Astrocyte (in vitro differentiated cells and primary cell): ENCODE results near the gene SLC16A6. TPM values are rescaled to one million over a fixed set of nuclear protein-coding genes. Genes with fewer than 3 reads are reported as not detected.
"Not testable (repeated sequence)": the region's sequence is repeated elsewhere in the genome, so short reads cannot be mapped to it uniquely, and the experiment has no call there.

ENCODE experiments used
- DNase-seq: peaks from one replicate; pipeline ENCODE4 v3.0.0-alpha.2; 2010; ENCODE audit warnings: low read depth
- FAIRE-seq: peaks from 2 replicates; lab custom pipeline; 2011; peaks lifted over from hg19 to GRCh38; lab: Jason Lieb, UNC
- H2AFZ ChIP-seq: 2 replicates; pipeline ENCODE4 v1.6.0; 2012; ENCODE audit warnings: low read depth, low read length, inconsistent platforms
- H3K27ac ChIP-seq: 2 replicates; pipeline ENCODE4 v1.5.1; 2011; ENCODE audit warnings: low read depth, low read length, inconsistent platforms
- H3K27me3 ChIP-seq: 2 replicates; pipeline ENCODE4 v1.6.0; 2011; ENCODE audit warnings: low read length, inconsistent platforms; ENCODE audit not compliant: insufficient read depth
- H3K36me3 ChIP-seq: 2 replicates; pipeline ENCODE4 v1.5.1; 2011; ENCODE audit warnings: low read length, inconsistent platforms; ENCODE audit not compliant: insufficient read depth
- H3K4me1 ChIP-seq: 2 replicates; pipeline ENCODE4 v1.5.1; 2011; ENCODE audit warnings: low read length, inconsistent platforms; ENCODE audit not compliant: insufficient read depth
- H3K4me2 ChIP-seq: 2 replicates; pipeline ENCODE4 v1.6.0; 2012; ENCODE audit warnings: low read length, inconsistent platforms
- H3K4me3 ChIP-seq: 2 replicates; pipeline ENCODE4 v1.5.1; 2011; ENCODE audit warnings: low read depth, mild to moderate bottlenecking, low read length, inconsistent platforms; ENCODE audit not compliant: insufficient read depth
- H3K79me2 ChIP-seq: 2 replicates; pipeline ENCODE4 v1.6.0; 2012; ENCODE audit warnings: mild to moderate bottlenecking, low read length, inconsistent platforms; ENCODE audit not compliant: insufficient read depth
- H3K9ac ChIP-seq: 2 replicates; pipeline ENCODE4 v1.6.0; 2012; ENCODE audit warnings: mild to moderate bottlenecking, low read length, inconsistent platforms
- H3K9me3 ChIP-seq: 2 replicates; pipeline ENCODE4 v1.5.1; 2012; ENCODE audit warnings: low read depth, mild to moderate bottlenecking, low read length, inconsistent platforms; ENCODE audit not compliant: insufficient read depth
- H4K20me1 ChIP-seq: 2 replicates; pipeline ENCODE4 v1.6.0; 2012; ENCODE audit warnings: low read length, inconsistent platforms; ENCODE audit not compliant: insufficient read depth
- H3K27ac Mint-ChIP-seq: one replicate; pipeline ENCODE4 v1.8.0; 2021; ENCODE audit warnings: mild to moderate bottlenecking, mixed read lengths; ENCODE audit not compliant: unreplicated experiment
- H3K27me3 Mint-ChIP-seq: one replicate; pipeline ENCODE4 v1.8.0; 2021; ENCODE audit warnings: low read depth, mixed read lengths; ENCODE audit not compliant: unreplicated experiment
- H3K36me3 Mint-ChIP-seq: one replicate; pipeline ENCODE4 v1.8.0; 2021; ENCODE audit warnings: low read depth, mixed read lengths; ENCODE audit not compliant: unreplicated experiment
- H3K4me1 Mint-ChIP-seq: one replicate; pipeline ENCODE4 v1.8.0; 2021; ENCODE audit warnings: low read depth, mixed read lengths; ENCODE audit not compliant: unreplicated experiment
- H3K4me3 Mint-ChIP-seq: one replicate; pipeline ENCODE4 v1.8.0; 2021; ENCODE audit warnings: mild to moderate bottlenecking, moderate library complexity, mixed read lengths; ENCODE audit not compliant: unreplicated experiment
- H3K9me3 Mint-ChIP-seq: one replicate; pipeline ENCODE4 v1.8.0; 2021; ENCODE audit warnings: mild to moderate bottlenecking, mixed read lengths; ENCODE audit not compliant: unreplicated experiment
- CTCF ChIP-seq: IDR thresholded peaks from 2 replicates; pipeline ENCODE4 v1.5.1; 2011; ENCODE audit warnings: low read depth, mild to moderate bottlenecking, inconsistent platforms, low read length, moderate library complexity; ENCODE audit not compliant: insufficient read depth
- EZH2 ChIP-seq: IDR thresholded peaks from 2 replicates; pipeline ENCODE4 v1.6.1; 2012; ENCODE audit warnings: mild to moderate bottlenecking, low read length, inconsistent platforms; ENCODE audit not compliant: insufficient read depth
- total RNA-seq: library from RNA; stranded (reverse); gene quantifications from 2 replicates; pipeline ENCODE4 v1.2.1, GENCODE V29; 2021

The SLC16A6 gene
- total RNA-seq, 1 donor from 2014 or later: 0.34 TPM

- TF ChIP-seq EZH2 (no peak), CTCF (no peak)
- no peaks in the 10 kb centered on the region for H3K27me3 ChIP-seq
- no peak overlapping the region for H3K27ac Mint-ChIP-seq
These were observed 24.1 kb upstream of the SLC16A6 start for GRCh38 chr17:68314916-68315535.

GRCh38 chr17:68310152-68310551 is 19.2 kb upstream of the SLC16A6 start:
- FAIRE-seq: no peak
- H3K4me1 Mint-ChIP-seq: peaks cover 4% of the 10 kb centered on the region
- H3K36me3 ChIP-seq: no peaks in the 10 kb centered on the region

More at GRCh38 chr17:68314916-68315535, 24.1 kb upstream of the SLC16A6 start:
- peaks cover 18% of the 10 kb centered on the region for H3K4me1 ChIP-seq
- Mint-ChIP-seq H3K9me3 (peaks cover 3% of the 10 kb centered on the region), H3K36me3 (peaks cover 2% of the 10 kb centered on the region), H3K4me3 (no peak overlapping the region), H3K27me3 (peaks cover 3% of the 10 kb centered on the region), H3K4me1 (peaks cover 12% of the 10 kb centered on the region)
- no peak overlapping the region for H3K9ac ChIP-seq
- H3K27ac ChIP-seq: no peak overlapping the region
- H2AFZ ChIP-seq: no peak overlapping the region
- DNase-seq (no peak), FAIRE-seq (no peak)
- no peaks in the 10 kb centered on the region for H3K9me3 ChIP-seq
- H3K4me3 ChIP-seq: no peak overlapping the region
- no peaks in the 10 kb centered on the region for H3K79me2 ChIP-seq
- H4K20me1 ChIP-seq: no peaks in the 10 kb centered on the region
- H3K36me3 ChIP-seq: no peaks in the 10 kb centered on the region
- no peak overlapping the region for H3K4me2 ChIP-seq

GRCh38 chr17:68309066-68309670 is 18.2 kb upstream of the SLC16A6 start:
- not testable (repeated sequence) for H3K27ac ChIP-seq, H3K4me3 ChIP-seq, H3K27me3 ChIP-seq, H3K9ac ChIP-seq, H3K9me3 ChIP-seq, H3K27me3 Mint-ChIP-seq, H3K4me1 Mint-ChIP-seq, H3K36me3 ChIP-seq, H3K9me3 Mint-ChIP-seq, DNase-seq, H3K4me2 ChIP-seq, H4K20me1 ChIP-seq, H3K27ac Mint-ChIP-seq, FAIRE-seq, H3K79me2 ChIP-seq, H3K4me3 Mint-ChIP-seq, H3K4me1 ChIP-seq, H2AFZ ChIP-seq
- H3K36me3 Mint-ChIP-seq: peaks cover 16% of the 10 kb centered on the region

More at GRCh38 chr17:68310152-68310551, 19.2 kb upstream of the SLC16A6 start:
- Mint-ChIP-seq H3K4me3 (no peak overlapping the region), H3K27me3 (no peaks in the 10 kb centered on the region), H3K9me3 (peaks cover 8% of the 10 kb centered on the region), H3K27ac (no peak overlapping the region), H3K36me3 (peaks cover 16% of the 10 kb centered on the region)
- TF ChIP-seq EZH2: no peak
- no peak for TF ChIP-seq CTCF
- H3K4me1 ChIP-seq: peaks cover 8% of the 10 kb centered on the region
- no peak for DNase-seq
- no peaks in the 10 kb centered on the region for H3K79me2 ChIP-seq
- no peaks in the 10 kb centered on the region for H4K20me1 ChIP-seq
- H3K4me2 ChIP-seq: no peak overlapping the region
- no peak overlapping the region for H3K9ac ChIP-seq
- no peak overlapping the region for H3K27ac ChIP-seq
- H3K27me3 ChIP-seq: no peaks in the 10 kb centered on the region
- no peak overlapping the region for H3K4me3 ChIP-seq
- H3K9me3 ChIP-seq: no peaks in the 10 kb centered on the region
- no peak overlapping the region for H2AFZ ChIP-seq

- not testable (repeated sequence) for H3K4me1 Mint-ChIP-seq, H2AFZ ChIP-seq, H3K27ac Mint-ChIP-seq, H3K4me2 ChIP-seq, H3K4me3 Mint-ChIP-seq, FAIRE-seq, H3K27me3 Mint-ChIP-seq, H3K4me3 ChIP-seq, H3K79me2 ChIP-seq, H3K9ac ChIP-seq, H3K27ac ChIP-seq, H3K4me1 ChIP-seq, H3K36me3 ChIP-seq, H3K9me3 ChIP-seq, H3K27me3 ChIP-seq, H3K9me3 Mint-ChIP-seq, H4K20me1 ChIP-seq, DNase-seq
- H3K36me3 Mint-ChIP-seq: peaks cover 16% of the 10 kb centered on the region
These were observed 17.6 kb upstream of the SLC16A6 start for GRCh38 chr17:68308486-68308885.
